Neural progenitor cell (in vitro differentiated cells): Measurements from ENCODE around the gene XKR3.

ENCODE experiments used
- CTCF ChIP-seq: fragments of 200-600 bp; sonication (generic); IDR thresholded peaks from 2 replicates; pipeline ENCODE4 v1.5.1; 2017; ENCODE audit warnings: antibody characterized with exemption, mild to moderate bottlenecking
- EZH2 ChIP-seq: fragments of 200-600 bp; sonication (generic); IDR thresholded peaks from 2 replicates; pipeline ENCODE4 v1.6.1; 2017; ENCODE audit warnings: antibody characterized with exemption, mild to moderate bottlenecking, moderate library complexity
- EZH2phosphoT487 ChIP-seq: fragments of 200-600 bp; sonication (generic); IDR thresholded peaks from 2 replicates; pipeline ENCODE4 v1.6.1; 2017; ENCODE audit warnings: antibody characterized with exemption

GRCh38 chr22:16781764-16782329 lies 43.4 kb downstream of the XKR3 start:
- no peak for TF ChIP-seq EZH2phosphoT487
- no peak for TF ChIP-seq CTCF
- TF ChIP-seq EZH2 = no peak
